Lower leg skin (tissue), 3 donors: ENCODE measurements around the gene USP43.

ENCODE experiments used
- CTCF ChIP-seq, 3 donors: fragments of 450-650 bp; IDR thresholded peaks; one replicate each; pipeline ENCODE4 v1.5.1; 2016; ENCODE audit warnings: antibody characterized with exemption in 3 of 3, mild to moderate bottlenecking in 3 of 3, moderate library complexity in 2 of 3
- POLR2A ChIP-seq, 2 donors: fragments of 450-650 bp; IDR thresholded peaks; one replicate each; pipeline ENCODE4 v1.6.1; 2016 to 2017; ENCODE audit warnings: antibody characterized with exemption in 2 of 2, mild to moderate bottlenecking in 1 of 2, moderate library complexity in 1 of 2

GRCh38 chr17:9700754-9701476 is 55.6 kb downstream of the USP43 start:
- TF ChIP-seq CTCF (IDR thresholded peaks at IDR 0.05) = no peak
- no peak for TF ChIP-seq POLR2A (IDR thresholded peaks at IDR 0.05)
